22Rv1 (cell line): Measurements from ENCODE around the gene SLC39A8.

Experiments
- CTCF ChIP-seq: fragments of 450-650 bp; IDR thresholded peaks from 2 replicates; pipeline ENCODE4 v1.5.1; 2017; ENCODE audit warnings: mild to moderate bottlenecking
- ZFX ChIP-seq: fragments of 450-650 bp; IDR thresholded peaks from 2 replicates; pipeline ENCODE4 v1.6.1; 2017; ENCODE audit warnings: antibody characterized with exemption, borderline replicate concordance

- TF ChIP-seq CTCF: no peak
- TF ChIP-seq ZFX: no peak
Observed at GRCh38 chr4:102217345-102217744, 127.9 kb downstream of the SLC39A8 start.
